NT2/D1 (cell line): ENCODE data around the gene NABP1.

Experiments
- YY1 ChIP-seq: IDR thresholded peaks from 2 replicates; pipeline ENCODE4 v1.6.1; 2011; ENCODE audit not compliant: insufficient read length, insufficient read depth
- ZNF274 ChIP-seq: IDR thresholded peaks from 2 replicates; pipeline ENCODE4 v1.6.1; 2011; ENCODE audit warnings: mild to moderate bottlenecking, low read depth, low read length

DNA sequence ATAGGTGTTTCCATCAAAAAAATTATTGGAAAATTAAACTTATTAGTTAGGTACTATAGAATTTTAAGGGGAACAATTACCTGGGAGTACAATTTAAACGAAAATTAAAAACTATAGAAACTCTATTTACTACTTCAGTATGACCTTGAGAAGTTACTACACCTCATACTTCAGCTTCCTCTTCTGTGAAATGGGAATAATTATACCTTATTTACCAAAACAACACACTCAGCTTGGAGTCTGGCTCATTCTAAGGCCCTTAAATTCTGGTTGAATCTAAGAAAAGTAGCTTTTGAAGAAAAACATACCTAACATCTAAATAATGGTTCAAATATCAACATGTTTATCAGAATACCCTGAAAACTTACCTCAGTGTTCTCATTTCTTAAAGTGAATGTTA is 2.7 kb downstream of the NABP1 start:
- TF ChIP-seq YY1 (no peak), ZNF274 (no peak)
